Diencephalon (tissue), 1 donor: Measurements from ENCODE around the gene SENP5. TPM values are rescaled to one million over a fixed set of nuclear protein-coding genes. Genes with fewer than 3 reads are reported as not detected.

Source experiments
- total RNA-seq: library from RNA; depleted of rRNA; stranded (reverse); fragments of >200 nt; gene quantifications from one replicate; pipeline ENCODE4 v1.2.3, GENCODE V29; 2014

The SENP5 gene, protein sequence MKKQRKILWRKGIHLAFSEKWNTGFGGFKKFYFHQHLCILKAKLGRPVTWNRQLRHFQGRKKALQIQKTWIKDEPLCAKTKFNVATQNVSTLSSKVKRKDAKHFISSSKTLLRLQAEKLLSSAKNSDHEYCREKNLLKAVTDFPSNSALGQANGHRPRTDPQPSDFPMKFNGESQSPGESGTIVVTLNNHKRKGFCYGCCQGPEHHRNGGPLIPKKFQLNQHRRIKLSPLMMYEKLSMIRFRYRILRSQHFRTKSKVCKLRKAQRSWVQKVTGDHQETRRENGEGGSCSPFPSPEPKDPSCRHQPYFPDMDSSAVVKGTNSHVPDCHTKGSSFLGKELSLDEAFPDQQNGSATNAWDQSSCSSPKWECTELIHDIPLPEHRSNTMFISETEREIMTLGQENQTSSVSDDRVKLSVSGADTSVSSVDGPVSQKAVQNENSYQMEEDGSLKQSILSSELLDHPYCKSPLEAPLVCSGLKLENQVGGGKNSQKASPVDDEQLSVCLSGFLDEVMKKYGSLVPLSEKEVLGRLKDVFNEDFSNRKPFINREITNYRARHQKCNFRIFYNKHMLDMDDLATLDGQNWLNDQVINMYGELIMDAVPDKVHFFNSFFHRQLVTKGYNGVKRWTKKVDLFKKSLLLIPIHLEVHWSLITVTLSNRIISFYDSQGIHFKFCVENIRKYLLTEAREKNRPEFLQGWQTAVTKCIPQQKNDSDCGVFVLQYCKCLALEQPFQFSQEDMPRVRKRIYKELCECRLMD
- 77.5 TPM for total RNA-seq

GRCh38 chr3:196867507-196868296 lies at the start of gene SENP5:
Gene SENP5 (plus strand): TSS chr3:196867920. CDS start chr3:196885182, 17,262 bp downstream.

GRCh38 chr3:196942226-196942914 lies 74.7 kb downstream of the SENP5 start, which contains the start of gene NCBP2:
Gene NCBP2 (minus strand): TSS chr3:196942528. CDS start chr3:196942503, 25 bp downstream.

DNA sequence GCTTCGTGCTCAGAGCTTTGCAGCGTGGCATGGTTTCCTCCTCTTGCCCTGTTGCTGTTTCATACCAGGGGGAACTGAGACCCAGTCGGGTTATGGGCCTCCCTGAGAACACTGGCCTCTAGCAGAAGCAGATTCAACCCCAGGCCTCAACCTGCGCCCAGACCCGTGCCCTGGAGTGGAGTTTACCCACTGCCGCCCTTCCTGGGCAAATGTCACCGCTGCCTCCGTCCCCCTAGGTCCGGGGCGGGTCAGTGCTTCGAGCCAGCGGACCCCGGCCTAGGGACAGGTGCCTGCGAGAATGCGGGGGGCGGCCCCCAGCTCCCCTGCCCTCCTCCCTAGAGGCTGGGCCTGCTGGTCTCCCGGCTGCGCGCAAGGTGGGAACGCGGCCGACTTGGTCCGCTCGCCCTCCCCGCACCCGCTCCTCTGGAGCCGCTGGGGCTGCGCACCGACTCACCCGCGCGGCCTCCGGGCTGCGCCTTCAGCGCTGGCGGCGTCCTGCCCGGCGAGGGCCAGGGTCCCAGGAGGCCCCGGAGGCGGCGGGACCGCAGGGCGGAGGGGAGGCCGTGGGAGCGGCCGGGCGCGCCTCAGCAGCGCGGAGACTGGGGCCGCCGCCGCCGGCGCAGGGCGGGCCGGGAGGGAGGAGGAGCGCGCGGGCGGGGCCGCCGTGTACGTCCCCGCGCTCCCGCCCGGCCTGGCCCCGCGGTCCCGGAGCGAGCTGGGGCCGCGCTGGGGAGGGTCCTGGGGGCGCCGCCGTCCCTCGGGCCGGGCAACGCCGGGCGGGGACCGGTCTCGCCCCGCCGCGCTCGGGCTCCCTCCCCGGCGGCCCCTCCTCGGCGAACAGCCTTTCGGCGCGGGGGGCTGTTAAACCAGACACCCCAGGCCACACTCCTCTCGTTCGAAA lies 100.8 kb downstream of the SENP5 start, which contains the start of gene PIGZ:
TSS of gene PIGZ (minus strand) at position 601 of the 901 bp plus-strand sequence. CDS start 16,802 bp downstream, outside the sequence.

Other genes with a start within 250 kb of the SENP5 start
- 0.92 TPM for gene NRROS, start 228.2 kb upstream of the SENP5 start, total RNA-seq
- 11.8 TPM for gene CEP19, start 155.7 kb upstream of the SENP5 start, total RNA-seq
- 52.4 TPM for gene PIGX, start 155.5 kb upstream of the SENP5 start, total RNA-seq
- gene PAK2, start 128.1 kb upstream of the SENP5 start, total RNA-seq, result 48.2 TPM
- gene NCBP2, start 74.6 kb downstream of the SENP5 start, total RNA-seq, result 76.6 TPM
- gene PIGZ, start 100.9 kb downstream of the SENP5 start, total RNA-seq, result 5.1 TPM
- gene MELTF, start 161.9 kb downstream of the SENP5 start, total RNA-seq, result 5.8 TPM